Prostate gland (tissue), 2 donors: ENCODE results near the gene UNC93A. TPM values are rescaled to one million over a fixed set of nuclear protein-coding genes. Genes with fewer than 3 reads are reported as not detected.

Source experiments
- DNase-seq: peaks from one replicate; pipeline ENCODE4 v3.0.0-alpha.2; 2019; ENCODE audit warnings: low spot score
- H3K27ac ChIP-seq, 2 donors: fragments of 200-600 bp; sonication (generic); 2 replicates each; pipeline ENCODE4 v1.5.1; 2017 to 2019
- H3K27me3 ChIP-seq: fragments of 200-600 bp; sonication (generic); replicated peaks from 2 replicates; pipeline ENCODE4 v1.5.1; 2019; ENCODE audit not compliant: insufficient read depth
- H3K36me3 ChIP-seq, 2 donors: fragments of 200-600 bp; sonication (generic); 1 replicate in 1 of 2; 2 replicates in 1 of 2; pipeline versions ENCODE4 v1.5.1 to v1.8.1; 2017 to 2019
- H3K4me1 ChIP-seq: fragments of 200-600 bp; sonication (generic); replicated peaks from 2 replicates; pipeline ENCODE4 v1.5.1; 2019
- H3K4me3 ChIP-seq, 2 donors: fragments of 200-600 bp; sonication (generic); 2 replicates each; pipeline ENCODE4 v1.5.1; 2017 to 2019
- H3K9me3 ChIP-seq: fragments of 200-600 bp; sonication (generic); 2 replicates; pipeline ENCODE4 v1.5.1; 2017
- POLR2A ChIP-seq: fragments of 450-650 bp; IDR thresholded peaks from one replicate; pipeline ENCODE4 v1.6.1; 2016; ENCODE audit warnings: antibody characterized with exemption, mild to moderate bottlenecking
- POLR2AphosphoS5 ChIP-seq: sonication (generic); formaldehyde crosslinking; IDR thresholded peaks from one replicate; pipeline ENCODE4 v1.6.1; 2017; ENCODE audit warnings: antibody characterized with exemption
- WGBS: methylation state at CpG from one replicate; pipeline ENCODE4 v1.1.5; 2018; 5-methylcytosine and 5-hydroxymethylcytosine counted together
- intact Hi-C: fragments of 100-400 bp; cut with DNase I; formaldehyde crosslinking; loops from one replicate; pipeline ENCODE4 v1.14.2; 2022
- total RNA-seq, 2 donors: library from RNA; depleted of rRNA; stranded (reverse); fragments of >200 nt; gene quantifications; one replicate each; pipeline ENCODE4 v1.1.0, GENCODE V29; 2016
- TF ChIP-seq, protein P1 (sequence below), 4 experiments: fragments of 200-600 bp in 2 of 4; fragments of 450-650 bp in 2 of 4; sonication (generic) in 2 of 4; IDR thresholded peaks; 1 replicate in 3 of 4; 2 replicates in 1 of 4; pipeline ENCODE4 v1.5.1; 2016 to 2019; ENCODE audit warnings: antibody characterized with exemption in 4 of 4, mild to moderate bottlenecking in 2 of 4, moderate library complexity in 2 of 4

Gene UNC93A
- total RNA-seq, 2 donors from 2014 or later, result 0.51 to 0.55 TPM

DNA sequence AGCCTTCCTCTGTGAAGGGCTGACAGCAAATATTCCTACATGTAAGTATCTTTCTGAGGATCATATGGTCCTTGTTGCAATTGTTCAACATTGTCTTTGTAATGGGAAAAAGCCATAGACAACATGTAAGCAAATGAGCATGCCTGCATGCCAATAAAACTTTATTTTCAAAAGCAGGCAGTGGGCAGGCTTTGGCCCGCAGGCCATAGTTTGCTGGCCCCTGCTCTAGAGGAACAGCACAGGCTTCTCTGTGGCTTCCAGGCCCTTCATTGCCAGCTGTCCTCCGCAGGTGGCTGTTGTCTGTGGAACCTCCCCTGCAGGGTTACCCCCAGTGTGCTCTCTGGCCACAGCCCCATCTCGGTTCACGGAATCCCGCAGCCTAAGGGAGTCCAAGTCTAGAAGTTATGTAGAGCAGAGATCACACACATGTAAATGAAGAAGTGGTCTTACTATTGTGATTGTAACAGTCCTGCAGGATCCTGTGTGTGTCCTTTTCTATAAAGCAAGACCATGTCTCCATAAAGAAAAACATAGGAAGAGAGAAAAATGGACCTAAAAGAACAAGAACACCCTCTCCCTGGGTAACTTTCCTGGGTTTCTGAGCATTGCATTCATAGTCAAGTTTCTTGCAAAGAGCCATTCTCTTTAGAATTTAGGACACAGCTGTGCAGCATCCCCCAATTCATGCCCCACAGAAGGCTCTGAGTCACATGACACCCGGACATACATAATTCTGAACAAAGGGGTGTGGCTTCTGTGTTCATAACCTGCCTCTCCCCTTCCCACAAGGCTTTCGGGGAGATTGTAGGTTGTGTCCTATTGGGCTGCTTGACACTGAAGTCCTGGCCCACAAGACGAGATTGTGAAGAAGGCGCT, 10.0 kb downstream of the UNC93A start:
- no peak overlapping the region for H3K27ac ChIP-seq
- intact Hi-C loops, result no loop called here
- DNase-seq, result no peak
- H3K36me3 ChIP-seq, result no peaks in the 10 kb centered on the region
- TF ChIP-seq, protein P1, sequence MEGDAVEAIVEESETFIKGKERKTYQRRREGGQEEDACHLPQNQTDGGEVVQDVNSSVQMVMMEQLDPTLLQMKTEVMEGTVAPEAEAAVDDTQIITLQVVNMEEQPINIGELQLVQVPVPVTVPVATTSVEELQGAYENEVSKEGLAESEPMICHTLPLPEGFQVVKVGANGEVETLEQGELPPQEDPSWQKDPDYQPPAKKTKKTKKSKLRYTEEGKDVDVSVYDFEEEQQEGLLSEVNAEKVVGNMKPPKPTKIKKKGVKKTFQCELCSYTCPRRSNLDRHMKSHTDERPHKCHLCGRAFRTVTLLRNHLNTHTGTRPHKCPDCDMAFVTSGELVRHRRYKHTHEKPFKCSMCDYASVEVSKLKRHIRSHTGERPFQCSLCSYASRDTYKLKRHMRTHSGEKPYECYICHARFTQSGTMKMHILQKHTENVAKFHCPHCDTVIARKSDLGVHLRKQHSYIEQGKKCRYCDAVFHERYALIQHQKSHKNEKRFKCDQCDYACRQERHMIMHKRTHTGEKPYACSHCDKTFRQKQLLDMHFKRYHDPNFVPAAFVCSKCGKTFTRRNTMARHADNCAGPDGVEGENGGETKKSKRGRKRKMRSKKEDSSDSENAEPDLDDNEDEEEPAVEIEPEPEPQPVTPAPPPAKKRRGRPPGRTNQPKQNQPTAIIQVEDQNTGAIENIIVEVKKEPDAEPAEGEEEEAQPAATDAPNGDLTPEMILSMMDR (IDR thresholded peaks at IDR 0.05), result no peak
- TF ChIP-seq POLR2A (no peak), POLR2AphosphoS5 (no peak)
- no peaks in the 10 kb centered on the region for H3K4me1 ChIP-seq
- H3K4me3 ChIP-seq, result no peak overlapping the region
- no peaks in the 10 kb centered on the region for H3K27me3 ChIP-seq
- 90% methylated on average over 9 of the region's 9 CpGs for WGBS
- no peaks in the 10 kb centered on the region for H3K9me3 ChIP-seq

DNA sequence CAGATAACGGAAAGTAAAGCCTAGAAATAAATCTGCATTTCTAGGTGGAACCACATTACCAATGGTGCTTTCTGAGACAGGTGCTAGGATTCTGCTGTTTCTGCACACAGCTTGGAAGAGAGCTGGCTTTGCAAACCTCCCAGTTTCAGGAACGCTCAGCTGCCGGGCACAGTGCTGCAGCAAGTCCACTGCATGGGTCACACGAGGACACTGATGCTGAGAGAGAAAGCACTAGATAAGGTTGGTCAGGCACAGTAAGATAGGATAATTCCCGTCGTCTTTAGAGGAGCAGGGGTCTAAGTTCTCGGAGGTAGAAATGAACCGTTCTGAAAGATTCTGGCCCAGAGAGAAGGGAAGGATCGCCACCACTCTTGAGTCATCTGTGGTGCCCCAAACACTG, 11.0 kb downstream of the UNC93A start:
- TF ChIP-seq POLR2A (no peak), POLR2AphosphoS5 (no peak)
- TF ChIP-seq, protein P1 (IDR thresholded peaks at IDR 0.05), result no peak
- Histone ChIP-seq H3K9me3 (no peaks in the 10 kb centered on the region), H3K4me1 (no peaks in the 10 kb centered on the region), H3K27ac (no peak overlapping the region), H3K27me3 (no peaks in the 10 kb centered on the region), H3K4me3 (no peak overlapping the region), H3K36me3 (no peaks in the 10 kb centered on the region)
- DNase-seq, result no peak
- 84% methylated on average over 9 of the region's 9 CpGs for WGBS
- intact Hi-C loops, result no loop called here

GRCh38 chr6:167302796-167303195, 11.7 kb downstream of the UNC93A start:
- intact Hi-C loops, result no loop called here
- no peak for DNase-seq
- Histone ChIP-seq H3K27ac (no peak overlapping the region), H3K4me3 (no peak overlapping the region), H3K27me3 (no peaks in the 10 kb centered on the region), H3K36me3 (no peaks in the 10 kb centered on the region), H3K9me3 (no peaks in the 10 kb centered on the region), H3K4me1 (no peaks in the 10 kb centered on the region)
- TF ChIP-seq, protein P1 (IDR thresholded peaks at IDR 0.05), result no peak
- no peak for TF ChIP-seq POLR2A
- no peak for TF ChIP-seq POLR2AphosphoS5
- 86% methylated on average over 13 of the region's 13 CpGs for WGBS

DNA sequence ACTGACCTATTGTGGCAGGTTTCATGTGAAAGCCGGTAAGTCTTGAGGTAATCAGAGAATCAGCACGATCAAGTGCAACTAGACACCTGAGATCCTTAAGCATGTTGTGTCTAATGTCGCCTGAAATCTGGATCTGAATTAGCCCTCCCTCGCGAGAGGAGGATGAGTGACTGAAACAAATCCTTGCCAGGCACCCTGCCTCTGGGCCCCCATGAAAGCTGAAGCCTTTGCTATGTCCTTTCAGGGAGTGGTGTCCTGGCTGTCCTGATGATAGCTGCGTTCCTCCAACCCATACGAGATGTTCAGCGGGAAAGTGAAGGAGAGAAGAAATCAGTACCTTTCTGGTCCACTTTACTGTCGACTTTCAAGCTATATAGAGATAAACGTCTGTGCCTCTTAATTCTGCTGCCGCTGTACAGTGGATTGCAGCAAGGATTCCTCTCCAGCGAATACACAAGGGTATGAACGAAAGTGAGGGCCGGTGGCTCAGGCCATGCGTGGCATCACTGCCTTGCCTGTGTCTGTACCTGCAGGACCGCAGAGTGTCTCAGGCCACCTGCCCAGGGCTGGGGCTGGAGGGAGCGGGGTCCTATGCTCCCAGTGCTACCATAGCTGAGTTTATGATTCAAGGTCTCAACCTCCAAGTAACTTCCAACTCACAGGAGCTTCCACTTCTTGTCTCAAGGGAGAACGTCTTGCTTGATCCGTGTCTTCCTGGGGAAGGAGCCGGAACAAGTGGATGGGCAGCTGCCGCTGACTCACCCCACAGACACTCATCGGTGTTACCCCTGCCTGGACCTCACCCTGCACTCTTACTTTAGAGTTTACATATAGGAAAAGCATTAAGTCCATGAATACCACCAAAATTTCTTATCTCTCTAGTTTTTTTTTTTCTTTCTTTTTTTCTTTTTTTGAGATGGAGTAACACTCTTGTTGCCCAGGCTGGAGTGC, 12.8 kb downstream of the UNC93A start:
- H3K4me1 ChIP-seq, result no peaks in the 10 kb centered on the region
- TF ChIP-seq, protein P1 (IDR thresholded peaks at IDR 0.05), result no peak
- TF ChIP-seq POLR2A (no peak), POLR2AphosphoS5 (no peak)
- intact Hi-C loops, result no loop called here
- no peak overlapping the region for H3K27ac ChIP-seq
- H3K36me3 ChIP-seq, result no peaks in the 10 kb centered on the region
- 84% methylated on average over 22 of the region's 22 CpGs for WGBS
- H3K4me3 ChIP-seq, result no peak overlapping the region
- H3K9me3 ChIP-seq, result no peaks in the 10 kb centered on the region
- no peaks in the 10 kb centered on the region for H3K27me3 ChIP-seq
- DNase-seq, result no peak
